GM21360 (cell line): Measurements from ENCODE around the gene KCNQ1.

Experiments used
- ATAC-seq: cut with Tn5 transposase; IDR thresholded peaks from one replicate; pipeline ENCODE4 v1.9.1; 2021; ENCODE audit warnings: mild to moderate bottlenecking, moderate library complexity; ENCODE audit not compliant: unreplicated experiment

The KCNQ1 gene, protein sequence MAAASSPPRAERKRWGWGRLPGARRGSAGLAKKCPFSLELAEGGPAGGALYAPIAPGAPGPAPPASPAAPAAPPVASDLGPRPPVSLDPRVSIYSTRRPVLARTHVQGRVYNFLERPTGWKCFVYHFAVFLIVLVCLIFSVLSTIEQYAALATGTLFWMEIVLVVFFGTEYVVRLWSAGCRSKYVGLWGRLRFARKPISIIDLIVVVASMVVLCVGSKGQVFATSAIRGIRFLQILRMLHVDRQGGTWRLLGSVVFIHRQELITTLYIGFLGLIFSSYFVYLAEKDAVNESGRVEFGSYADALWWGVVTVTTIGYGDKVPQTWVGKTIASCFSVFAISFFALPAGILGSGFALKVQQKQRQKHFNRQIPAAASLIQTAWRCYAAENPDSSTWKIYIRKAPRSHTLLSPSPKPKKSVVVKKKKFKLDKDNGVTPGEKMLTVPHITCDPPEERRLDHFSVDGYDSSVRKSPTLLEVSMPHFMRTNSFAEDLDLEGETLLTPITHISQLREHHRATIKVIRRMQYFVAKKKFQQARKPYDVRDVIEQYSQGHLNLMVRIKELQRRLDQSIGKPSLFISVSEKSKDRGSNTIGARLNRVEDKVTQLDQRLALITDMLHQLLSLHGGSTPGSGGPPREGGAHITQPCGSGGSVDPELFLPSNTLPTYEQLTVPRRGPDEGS

DNA sequence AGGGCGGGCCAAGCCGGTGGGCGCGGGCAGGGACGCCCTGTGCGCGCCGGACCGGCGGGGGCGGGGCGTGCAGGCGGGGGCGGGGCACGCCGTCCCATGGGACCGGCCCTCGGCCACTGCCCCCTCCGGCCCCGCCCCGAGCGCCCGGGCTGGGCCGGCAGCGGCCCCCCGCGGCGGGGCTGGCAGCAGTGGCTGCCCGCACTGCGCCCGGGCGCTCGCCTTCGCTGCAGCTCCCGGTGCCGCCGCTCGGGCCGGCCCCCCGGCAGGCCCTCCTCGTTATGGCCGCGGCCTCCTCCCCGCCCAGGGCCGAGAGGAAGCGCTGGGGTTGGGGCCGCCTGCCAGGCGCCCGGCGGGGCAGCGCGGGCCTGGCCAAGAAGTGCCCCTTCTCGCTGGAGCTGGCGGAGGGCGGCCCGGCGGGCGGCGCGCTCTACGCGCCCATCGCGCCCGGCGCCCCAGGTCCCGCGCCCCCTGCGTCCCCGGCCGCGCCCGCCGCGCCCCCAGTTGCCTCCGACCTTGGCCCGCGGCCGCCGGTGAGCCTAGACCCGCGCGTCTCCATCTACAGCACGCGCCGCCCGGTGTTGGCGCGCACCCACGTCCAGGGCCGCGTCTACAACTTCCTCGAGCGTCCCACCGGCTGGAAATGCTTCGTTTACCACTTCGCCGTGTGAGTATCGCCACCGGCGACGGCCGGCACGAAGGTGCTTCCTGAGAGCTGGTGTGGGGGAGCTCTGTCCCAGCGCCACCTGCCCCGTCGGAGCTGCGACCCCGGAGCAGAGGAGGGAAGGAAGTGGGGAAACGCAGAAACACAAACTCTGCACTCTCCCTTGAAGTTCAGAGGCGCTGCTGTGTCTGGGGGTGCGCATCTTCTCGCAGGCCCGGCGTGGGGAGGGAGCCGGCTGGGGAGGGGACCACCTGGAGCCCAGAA is at the start of gene KCNQ1:
KCNQ1 (plus strand) TSS at position 188 of the 925 bp plus-strand sequence; CDS start at position 279, 91 bp downstream.
- no peak for ATAC-seq

DNA sequence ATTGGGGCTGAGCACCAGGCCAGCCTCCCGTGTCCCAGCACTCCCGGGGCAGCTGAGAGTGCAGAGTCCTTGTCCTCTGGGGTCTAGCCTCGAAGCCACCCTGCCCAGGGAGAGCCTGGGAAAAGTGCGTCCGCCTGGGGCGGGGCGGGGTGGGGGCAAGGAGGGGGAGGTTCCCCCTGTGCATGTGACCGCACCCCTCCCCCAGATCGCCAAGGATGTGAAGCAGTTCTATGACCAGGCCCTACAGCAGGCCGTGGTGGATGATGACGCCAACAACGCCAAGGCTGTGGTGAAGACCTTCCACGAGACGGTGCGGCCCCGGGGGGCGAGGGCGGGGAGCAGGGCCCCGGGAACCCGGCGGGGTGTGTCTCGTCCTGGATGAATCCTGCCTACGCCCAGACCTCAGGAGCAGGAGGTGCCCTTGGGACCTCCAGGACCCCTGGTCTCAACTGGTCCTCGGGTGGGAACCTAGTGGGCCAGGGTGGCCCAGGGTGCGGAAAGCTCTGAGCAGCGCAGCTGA is 49.5 kb upstream of the KCNQ1 start:
- ATAC-seq: no peak

DNA sequence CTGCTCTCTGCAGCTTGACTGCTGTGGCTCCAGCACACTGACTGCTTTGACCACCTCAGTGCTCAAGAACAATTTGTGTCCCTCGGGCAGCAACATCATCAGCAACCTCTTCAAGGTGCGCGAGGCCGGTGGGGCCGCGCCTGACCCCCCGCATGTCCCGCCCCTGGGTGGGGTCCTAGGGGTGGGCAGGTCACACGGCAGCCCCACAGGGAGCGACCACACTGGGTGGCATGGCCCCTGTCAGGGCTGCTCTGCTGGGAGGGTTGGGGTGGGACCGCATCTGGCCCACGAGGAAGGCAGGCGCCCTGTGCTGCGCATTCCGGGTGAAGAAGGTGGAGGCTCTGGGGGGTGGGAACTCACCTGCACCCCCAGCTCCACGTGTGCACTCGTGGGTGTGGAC is 49.0 kb upstream of the KCNQ1 start:
- ATAC-seq: no peak

DNA sequence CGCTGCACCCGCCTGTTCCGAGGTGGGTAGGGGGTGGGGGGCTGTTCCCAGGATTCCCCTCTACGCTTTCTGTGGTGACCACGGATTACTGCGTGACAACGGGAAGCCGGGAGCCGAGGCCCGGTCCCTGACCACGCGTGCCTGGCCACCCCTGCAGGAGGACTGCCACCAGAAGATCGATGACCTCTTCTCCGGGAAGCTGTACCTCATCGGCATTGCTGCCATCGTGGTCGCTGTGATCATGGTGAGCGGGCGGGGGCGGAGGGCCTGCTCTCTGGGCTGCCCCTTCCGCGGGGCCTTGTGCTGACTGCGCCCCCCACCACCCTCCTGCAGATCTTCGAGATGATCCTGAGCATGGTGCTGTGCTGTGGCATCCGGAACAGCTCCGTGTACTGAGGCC is 48.3 kb upstream of the KCNQ1 start:
- no peak for ATAC-seq

DNA sequence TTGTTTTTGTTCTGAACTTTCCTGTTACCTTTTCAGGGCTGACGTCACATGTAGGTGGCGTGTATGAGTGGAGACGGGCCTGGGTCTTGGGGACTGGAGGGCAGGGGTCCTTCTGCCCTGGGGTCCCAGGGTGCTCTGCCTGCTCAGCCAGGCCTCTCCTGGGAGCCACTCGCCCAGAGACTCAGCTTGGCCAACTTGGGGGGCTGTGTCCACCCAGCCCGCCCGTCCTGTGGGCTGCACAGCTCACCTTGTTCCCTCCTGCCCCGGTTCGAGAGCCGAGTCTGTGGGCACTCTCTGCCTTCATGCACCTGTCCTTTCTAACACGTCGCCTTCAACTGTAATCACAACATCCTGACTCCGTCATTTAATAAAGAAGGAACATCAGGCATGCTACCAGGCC is 47.8 kb upstream of the KCNQ1 start:
- no peak for ATAC-seq

DNA sequence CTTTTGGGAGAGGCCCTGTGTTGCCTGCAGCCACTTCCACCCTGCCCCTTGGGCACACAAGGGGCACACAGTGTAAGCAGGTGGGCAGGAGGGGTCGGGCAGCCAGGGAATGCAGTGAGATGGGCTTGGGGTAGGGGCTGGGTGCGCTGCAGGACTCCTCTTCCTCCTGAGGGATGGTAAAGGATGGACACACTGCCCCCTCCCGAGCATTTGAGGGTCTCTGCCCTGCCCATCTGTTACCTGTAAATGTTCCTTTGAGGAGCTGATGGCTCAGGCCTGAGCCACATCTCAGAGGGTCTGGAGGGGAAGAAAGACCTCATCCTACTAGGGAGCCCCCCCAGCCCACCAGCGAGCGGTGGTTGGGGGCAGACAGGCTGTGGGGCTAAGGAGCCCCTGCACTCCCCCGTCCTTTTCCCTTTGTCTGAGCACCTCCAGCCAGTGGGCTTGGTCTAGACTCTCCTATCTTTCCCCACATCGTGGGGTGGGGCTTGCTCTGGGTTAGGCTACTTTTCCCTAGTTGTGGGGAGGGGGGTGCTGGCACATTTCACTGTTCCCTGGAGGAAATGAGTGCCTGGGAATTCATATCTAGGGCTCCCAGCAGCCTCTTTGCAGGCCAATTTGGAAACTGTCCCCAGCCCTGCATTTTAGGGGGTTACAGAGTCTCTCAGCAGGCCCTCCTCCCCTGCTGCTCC is 46.0 kb upstream of the KCNQ1 start:
- ATAC-seq: no peak

DNA sequence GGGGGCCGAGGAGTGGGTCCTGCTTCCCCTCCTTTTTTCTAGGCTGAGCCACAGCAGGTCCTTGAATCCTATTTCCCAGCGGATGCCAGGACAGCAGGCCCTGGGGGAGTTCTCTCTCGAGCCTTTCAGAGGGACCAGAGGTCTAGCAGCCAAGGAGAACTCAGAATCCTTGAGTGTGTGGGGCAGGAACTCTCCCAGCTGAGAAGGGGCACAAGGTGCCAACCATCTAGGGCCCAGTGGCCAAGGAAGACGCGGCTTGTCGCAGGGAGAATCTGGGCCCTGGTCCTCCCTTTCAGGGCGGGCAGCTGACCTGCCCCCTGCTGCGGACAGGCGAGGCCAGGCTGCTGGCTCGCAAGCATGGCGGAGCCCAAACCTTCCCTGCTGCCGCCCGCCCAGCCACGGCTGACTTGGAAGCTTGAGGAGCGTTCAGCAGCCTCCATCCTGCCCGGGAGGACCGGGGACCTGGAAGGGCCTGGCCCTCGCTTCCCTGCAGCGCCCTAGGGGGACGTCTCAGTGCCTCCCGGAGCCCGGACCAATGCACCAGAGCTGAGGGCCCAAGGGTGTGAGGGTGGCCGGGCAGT is 45.2 kb upstream of the KCNQ1 start:
- peak; percentile 10 for ATAC-seq

DNA sequence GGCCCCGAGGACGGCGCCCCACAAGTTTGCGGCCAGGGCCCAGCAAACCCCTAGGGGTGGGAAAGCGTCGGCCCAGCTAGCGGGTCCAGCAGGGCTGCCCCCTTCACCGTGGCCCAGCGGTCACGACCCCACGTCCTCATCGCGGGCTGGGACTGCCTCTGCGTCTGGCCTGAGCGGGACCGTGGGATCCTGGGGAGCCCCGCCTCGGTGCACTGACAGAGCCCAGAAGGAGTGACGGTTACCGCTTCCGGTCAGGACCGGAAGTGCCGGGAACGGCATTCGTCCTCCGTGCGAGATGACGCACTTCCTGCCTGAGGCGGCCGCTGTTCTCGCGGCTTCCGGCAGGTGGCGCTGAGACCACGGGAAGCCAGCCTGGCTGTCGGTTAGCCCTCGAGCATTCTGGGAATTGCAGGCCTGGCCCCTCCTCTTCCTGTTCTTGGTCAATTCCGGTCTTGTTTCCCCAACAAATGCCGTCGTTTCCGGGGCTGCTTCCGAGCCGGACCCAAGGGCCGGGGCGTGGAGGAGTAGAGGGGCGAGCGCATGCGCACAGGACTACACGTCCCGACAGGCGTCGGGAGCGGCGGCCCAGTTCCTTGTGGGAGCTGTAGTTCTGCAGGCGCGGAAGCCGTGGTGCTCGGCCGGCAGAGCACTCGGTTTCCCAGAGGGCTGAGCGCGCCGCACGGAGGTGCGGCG is 44.6 kb upstream of the KCNQ1 start, which contains the start of gene TSSC4:
TSSC4 (plus strand) TSS at position 682 of the 693 bp plus-strand sequence. CDS start 1,884 bp downstream, outside the sequence.
- peak; percentile 74 for ATAC-seq

DNA sequence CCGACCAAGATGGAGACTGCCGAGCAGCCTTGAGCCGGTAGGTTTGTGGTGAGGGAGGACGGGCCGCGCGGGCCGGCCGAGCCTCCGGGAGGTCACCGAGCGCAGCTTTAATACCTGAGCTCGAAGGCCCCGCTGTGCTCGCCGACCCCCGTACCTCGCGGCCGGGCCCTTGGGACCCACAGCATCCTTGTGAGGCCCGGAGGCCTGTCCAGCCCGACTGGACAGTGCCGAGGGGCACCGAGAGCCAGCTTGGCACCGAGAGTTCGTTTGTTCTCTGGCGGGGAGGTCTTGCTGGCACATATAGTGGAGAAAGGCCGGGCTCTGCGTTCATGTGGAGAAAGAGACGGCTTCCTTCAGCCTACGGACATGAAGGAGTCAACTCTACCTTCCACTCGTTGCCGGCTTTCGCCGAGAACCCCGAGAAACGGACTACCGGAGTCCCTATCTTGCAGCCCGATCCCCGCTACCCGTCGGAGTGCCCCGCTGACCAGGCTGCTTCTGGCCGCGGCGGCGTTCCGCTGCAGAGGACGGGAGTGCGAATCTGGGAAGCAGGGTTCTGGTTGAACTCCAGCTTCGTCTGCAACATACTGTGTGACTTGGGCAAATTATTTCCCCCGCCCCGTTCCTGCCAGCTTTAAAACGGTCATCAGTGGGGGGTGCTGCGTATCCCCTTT is 43.9 kb upstream of the KCNQ1 start:
- ATAC-seq: no peak

DNA sequence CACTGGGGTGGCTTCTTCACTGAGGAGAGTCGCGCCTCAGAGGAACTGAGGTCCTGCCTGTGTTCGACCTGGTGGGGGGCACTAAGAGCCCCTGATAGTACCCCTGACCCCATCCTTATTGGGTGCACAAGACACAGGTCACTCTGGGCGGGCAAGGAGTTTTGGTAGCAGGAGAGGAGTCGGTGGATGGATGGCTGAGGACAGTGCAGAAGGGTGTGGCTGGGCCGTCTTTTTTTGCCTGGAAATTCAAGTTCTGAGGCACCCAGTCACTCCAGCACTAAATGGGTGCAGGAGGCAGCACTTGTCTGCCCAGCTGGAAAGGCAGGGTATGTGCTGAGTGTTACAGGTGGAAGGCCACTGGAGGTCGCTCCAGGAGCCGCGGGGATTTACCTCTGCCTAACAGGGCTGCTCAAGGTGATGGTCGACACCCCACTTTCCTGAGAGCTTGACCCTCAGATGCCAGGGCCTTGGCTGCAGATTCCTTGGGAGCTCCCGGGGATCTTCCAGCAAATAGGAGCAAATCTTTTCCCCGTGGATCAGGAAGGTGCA is 43.3 kb upstream of the KCNQ1 start:
- ATAC-seq: no peak

DNA sequence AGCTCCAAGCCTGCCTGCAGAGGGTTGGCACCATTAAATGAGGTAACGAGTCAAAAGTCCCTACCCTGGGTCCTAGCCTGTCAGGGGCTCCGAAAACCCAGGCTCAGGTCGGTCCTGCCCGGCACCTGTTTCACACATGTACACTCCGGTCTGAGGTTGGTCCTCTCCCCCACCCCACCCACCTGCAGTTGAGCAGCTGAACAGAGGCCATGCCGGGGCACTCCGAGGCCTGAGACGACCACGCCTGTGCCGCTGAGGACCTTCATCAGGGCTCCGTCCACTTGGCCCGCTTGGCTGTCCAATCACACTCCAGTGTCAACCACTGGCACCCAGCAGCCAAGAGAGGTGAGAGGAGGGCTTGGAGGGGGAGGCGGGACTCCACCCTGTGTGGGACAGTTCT is 42.7 kb upstream of the KCNQ1 start:
- no peak for ATAC-seq

DNA sequence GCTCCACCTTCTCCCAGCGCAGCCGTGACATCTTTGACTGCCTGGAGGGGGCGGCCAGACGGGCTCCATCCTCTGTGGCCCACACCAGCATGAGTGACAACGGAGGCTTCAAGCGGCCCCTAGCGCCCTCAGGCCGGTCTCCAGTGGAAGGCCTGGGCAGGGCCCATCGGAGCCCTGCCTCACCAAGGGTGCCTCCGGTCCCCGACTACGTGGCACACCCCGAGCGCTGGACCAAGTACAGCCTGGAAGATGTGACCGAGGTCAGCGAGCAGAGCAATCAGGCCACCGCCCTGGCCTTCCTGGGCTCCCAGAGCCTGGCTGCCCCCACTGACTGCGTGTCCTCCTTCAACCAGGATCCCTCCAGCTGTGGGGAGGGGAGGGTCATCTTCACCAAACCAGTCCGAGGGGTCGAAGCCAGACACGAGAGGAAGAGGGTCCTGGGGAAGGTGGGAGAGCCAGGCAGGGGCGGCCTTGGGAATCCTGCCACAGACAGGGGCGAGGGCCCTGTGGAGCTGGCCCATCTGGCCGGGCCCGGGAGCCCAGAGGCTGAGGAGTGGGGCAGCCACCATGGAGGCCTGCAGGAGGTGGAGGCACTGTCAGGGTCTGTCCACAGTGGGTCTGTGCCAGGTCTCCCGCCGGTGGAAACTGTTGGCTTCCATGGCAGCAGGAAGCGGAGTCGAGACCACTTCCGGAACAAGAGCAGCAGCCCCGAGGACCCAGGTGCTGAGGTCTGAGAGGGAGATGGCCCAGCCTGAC is 41.7 kb upstream of the KCNQ1 start:
- ATAC-seq: no peak

DNA sequence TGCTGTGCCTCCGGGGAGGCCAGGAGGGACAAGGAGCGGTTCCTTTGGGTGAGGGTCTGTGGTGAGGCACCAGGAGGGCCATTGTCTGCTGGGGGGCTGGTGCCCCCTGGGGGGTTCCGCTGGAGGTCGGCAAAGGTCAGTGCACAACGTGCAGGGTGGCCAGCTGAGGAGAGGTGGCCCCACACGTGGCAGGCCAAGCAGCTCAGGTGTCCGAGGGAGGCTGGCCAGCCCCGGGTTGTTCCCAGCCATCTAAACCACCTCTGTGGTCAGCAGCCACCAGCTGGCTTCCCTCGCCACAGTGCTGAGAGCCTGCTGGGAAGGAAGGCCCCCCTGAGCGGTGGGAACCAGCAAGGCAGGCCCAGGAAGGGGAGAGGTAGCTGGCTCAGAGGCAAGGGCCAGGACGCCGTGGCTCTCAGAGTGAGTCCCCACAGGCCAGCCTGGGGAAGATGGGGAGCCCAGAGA is 40.0 kb upstream of the KCNQ1 start:
- no peak for ATAC-seq

DNA sequence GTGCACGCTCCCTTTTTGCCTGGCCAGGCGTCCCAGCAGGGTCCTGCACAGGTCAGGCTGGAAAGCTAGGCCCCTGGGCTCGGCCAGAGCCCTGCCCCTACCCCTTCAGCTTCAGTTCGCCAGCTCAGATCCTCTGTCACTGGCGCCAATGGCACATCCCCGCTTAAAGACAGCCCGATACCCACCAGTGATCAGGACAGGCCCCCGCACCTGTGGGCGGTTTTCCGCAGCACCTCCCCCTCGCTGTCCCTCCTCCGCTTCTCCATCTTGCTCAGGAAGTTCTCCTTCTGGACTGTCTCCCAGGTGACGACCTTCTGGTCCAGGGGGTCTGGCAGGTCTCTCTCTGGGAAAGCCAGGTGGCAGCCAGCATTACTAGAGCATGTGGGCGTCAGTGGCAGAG is 38.4 kb upstream of the KCNQ1 start:
- no peak for ATAC-seq

DNA sequence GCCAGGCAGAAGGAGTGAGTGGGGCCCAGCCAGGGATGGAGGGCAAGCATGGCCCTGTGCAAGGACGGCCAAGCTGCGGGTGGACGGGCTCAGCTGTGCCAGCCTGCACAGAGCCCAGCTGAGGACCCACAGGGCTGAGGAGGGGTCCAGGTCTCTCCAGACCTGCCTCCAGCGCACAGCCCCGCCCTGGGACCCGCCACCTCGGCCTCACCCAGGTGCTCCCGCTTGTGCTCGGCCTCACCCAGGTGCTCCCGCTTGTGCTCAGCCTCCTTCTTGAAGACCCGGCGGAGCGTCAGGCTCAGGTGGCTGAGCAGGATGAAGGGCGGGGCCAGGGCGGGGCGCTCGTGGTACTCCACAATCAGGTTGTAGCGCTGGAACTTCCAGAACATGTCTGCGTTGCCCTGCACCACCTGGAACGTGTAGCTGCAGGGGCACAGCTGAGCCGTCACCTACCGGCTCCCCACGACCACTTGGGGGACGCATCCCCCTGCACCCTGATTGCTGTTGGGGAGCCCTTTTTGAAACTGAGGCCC is 37.9 kb upstream of the KCNQ1 start:
- ATAC-seq: no peak

DNA sequence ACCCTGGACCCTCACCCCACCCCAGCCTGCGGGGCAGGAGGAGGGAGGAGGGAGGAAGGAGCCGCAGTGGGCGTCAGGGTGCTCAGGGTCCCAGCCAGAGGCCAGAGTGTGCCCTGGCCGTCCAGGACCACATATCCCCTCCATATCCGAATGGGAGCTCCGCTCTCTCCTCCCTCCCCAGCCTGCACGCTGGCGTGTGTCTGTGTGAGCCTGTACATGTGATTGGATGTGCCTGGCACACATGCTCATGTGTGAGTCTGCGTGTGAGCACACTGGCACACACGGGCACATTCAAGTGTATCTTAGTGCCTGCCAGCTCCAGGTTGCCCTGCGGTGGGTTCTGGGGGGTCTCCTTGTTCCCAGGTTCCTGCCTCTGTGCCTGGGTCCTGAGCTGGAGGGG is 36.1 kb upstream of the KCNQ1 start:
- ATAC-seq: no peak

DNA sequence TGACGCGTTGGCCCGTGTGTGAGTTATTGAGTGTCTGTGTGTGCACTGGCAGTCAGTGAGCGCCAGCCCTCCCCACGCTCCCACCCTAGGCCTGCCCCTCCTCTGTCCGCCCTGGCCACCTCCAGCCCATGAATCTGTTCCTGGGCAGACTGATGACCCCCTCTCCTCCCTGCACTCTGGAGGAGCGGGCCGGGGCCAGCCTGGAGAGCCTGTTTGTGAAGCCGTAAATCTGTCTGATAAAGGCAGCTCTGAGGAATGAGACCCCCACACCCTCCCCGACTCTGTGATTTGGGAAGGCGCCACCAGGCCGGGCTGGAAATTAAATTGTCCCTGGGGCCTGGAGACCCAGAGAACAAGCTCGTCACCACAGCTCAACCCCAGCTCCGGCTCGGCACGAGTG is 35.7 kb upstream of the KCNQ1 start:
- no peak for ATAC-seq
